Motor neuron (in vitro differentiated cells): ENCODE results near the gene NDUFAB1. TPM values are rescaled to one million over a fixed set of nuclear protein-coding genes. Genes with fewer than 3 reads are reported as not detected.
"Not testable (repeated sequence)": the region's sequence is repeated elsewhere in the genome, so short reads cannot be mapped to it uniquely, and the experiment has no call there.

ENCODE experiments used
- ATAC-seq, 8 experiments: fragments of 200-7000 bp; cut with Tn5 transposase; replicated peaks in 6 of 8; 2 replicates each; pipeline ENCODE4 v1.8.0; 2021; ENCODE audit warnings: mild to moderate bottlenecking in 8 of 8, moderate library complexity in 8 of 8
- H3K27ac ChIP-seq, 2 donors: fragments of 250-450 bp; sonication (Bioruptor Pico); 2 replicates each; pipeline ENCODE4 v1.9.0; 2021; ENCODE audit warnings: antibody characterized with exemption in 2 of 2, mild to moderate bottlenecking in 2 of 2, moderate library complexity in 1 of 2
- H3K4me1 ChIP-seq, 2 donors: fragments of 250-450 bp; sonication (Bioruptor Pico); replicated peaks in 1 of 2; 2 replicates each; pipeline ENCODE4 v1.6.1; 2021; ENCODE audit warnings: antibody characterized with exemption in 2 of 2, mild to moderate bottlenecking in 2 of 2, moderate library complexity in 1 of 2
- H3K4me3 ChIP-seq, 5 donors: fragments of 250-450 bp; sonication (Bioruptor Pico); 2 replicates each; pipeline ENCODE4 v1.9.0; 2021; ENCODE audit warnings: antibody characterized with exemption in 5 of 5, mild to moderate bottlenecking in 5 of 5, moderate library complexity in 4 of 5
- WGBS, 10 experiments: fragments of 450-650 bp; shearing (Covaris generic); methylation state at CpG; one replicate each; pipeline ENCODE4 v1.0.0; 2022; 5-methylcytosine and 5-hydroxymethylcytosine counted together
- in situ Hi-C, 9 experiments: fragments of 400-800 bp; cut with MboI; loops; one replicate each; pipeline ENCODE4 v1.15.0; 2021; ENCODE audit warnings: low sequenced_read_pairs in 9 of 9, low pct_unique_long_range_greater_than_20kb in 2 of 9; ENCODE audit not compliant: unreplicated experiment in 9 of 9
- total RNA-seq, 8 experiments: library from RNA; unstranded; fragments of 300-600 nt; gene quantifications; 2 replicates each; pipeline versions ENCODE4 v1.2.3 to v1.2.4, GENCODE V29; 2022

The NDUFAB1 gene
- total RNA-seq, 8 experiments from 2014 or later = 91.2 to 165 (median 130) TPM

DNA sequence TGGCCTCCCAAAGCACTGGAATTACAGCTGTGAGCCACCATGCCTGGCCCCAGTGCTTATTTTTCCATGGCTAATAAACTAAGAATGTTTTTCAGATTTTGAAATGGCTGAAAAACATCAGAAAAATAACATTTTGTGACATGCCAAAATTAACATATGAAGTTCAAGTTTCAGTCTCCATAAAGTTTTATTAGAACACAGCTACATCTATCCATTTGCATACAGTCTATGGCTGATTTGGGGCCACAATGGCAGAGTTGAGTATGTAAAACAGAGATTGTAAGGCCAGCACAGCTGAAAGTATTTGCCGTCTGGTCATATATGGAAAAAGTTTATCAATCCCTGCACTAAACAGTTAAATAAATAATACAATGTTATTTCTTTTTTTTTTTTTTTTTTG is 13.8 kb upstream of the NDUFAB1 start:
- Histone ChIP-seq H3K4me1 (no peaks in the 10 kb centered on the region), H3K27ac (no peak overlapping the region), H3K4me3 (no peak overlapping the region)
- 88 to 100% (median 100%) methylated on average over 1 of the region's 1 CpG; no CpG with 5 or more reads in 4 of the 10 experiments for WGBS, 10 experiments
- ATAC-seq = no peak
- in situ Hi-C loops = no loop called here

DNA sequence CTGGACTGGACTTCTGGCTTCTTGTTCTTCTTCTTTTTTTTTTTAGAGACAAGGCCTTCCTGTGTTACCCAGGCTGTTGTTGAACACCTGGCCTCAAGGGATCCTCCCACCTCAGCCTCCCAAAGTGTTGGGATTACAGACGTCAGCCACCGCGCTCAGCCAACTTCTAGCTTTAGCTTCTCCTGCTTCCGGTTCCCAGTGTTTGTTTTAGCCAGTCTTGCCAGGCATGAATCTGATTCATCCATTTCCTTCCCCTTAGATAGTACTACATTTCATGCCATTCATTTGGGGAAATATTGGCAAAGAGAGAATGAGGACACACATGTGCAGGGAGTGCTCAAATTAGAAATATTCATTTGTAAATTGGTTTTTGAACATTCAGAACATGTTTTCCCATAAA is 12.1 kb upstream of the NDUFAB1 start:
- no peak overlapping the region for H3K4me3 ChIP-seq
- no peaks in the 10 kb centered on the region for H3K4me1 ChIP-seq
- in situ Hi-C loops = no loop called here
- H3K27ac ChIP-seq = no peak overlapping the region
- ATAC-seq = peak in 3 of 8 experiments; percentile 45 to 70 (median 54)
- 60 to 100% (median 83%) methylated on average over 1 to 4 of the region's 4 CpGs; no CpG with 5 or more reads in 3 of the 10 experiments for WGBS, 10 experiments

DNA sequence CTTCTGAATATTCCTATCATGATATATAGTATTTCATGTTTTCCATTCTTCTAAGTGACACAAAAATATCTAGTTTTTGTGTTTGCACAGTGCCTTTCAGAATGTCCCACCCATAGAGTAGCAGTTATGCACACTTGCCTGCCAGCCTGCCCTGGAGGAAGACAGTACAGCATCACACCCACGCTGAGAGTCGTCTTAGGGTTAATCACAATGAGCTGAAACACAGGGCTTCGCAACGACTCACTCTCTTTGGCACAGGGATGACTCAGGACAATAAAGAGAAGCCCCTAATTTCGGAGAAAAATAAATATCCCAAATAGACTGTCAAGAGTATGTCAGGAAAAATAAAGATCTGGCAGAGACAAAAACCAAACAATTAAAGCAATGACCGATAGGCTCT is 11.6 kb upstream of the NDUFAB1 start:
- 23 to 90% (median 79%) methylated on average over 1 to 6 of the region's 6 CpGs; no CpG with 5 or more reads in 1 of the 10 experiments for WGBS, 10 experiments
- H3K4me1 ChIP-seq = no peaks in the 10 kb centered on the region
- in situ Hi-C loops = no loop called here
- no peak overlapping the region for H3K27ac ChIP-seq
- H3K4me3 ChIP-seq = no peak overlapping the region
- peak in 3 of 8 experiments; percentile 55 to 84 (median 79) for ATAC-seq

DNA sequence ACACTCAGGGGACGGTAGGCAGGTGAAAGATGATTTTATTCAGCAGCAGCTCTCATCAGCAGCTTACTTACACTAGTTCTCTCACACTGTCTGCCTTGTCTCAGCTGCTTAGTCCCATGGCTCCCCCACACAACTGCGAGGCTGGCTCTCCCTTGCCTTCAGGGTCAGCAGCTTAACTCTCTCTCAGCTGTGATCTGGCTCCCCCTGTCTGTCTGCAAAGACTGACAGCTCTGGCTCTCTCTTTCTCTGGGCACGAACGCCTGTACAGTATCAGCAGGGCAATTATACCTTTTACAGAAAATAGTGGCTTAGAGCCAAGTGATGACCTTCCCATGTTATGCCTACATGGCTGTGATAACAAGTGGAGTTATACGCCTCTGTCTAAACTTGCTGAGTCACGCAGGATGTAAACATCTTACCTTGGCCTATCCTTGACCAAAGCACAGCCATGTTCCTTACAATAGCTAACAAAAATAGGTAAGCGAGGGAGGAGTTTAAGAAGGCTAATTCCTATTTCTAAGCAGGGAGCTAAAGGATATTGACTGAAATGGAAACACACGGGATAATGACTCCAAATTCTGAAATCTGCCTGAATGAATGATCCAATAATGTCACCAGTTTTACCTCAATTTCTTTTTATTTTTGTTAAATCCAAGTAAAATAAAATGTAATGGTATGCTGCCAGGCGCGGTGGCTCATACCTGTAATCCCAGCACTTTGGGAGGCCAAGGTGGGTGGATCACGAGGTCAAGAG is 1.1 kb upstream of the NDUFAB1 start:
- 67 to 100% (median 89%) methylated on average over 2 to 8 of the region's 11 CpGs; no CpG with 5 or more reads in 1 of the 10 experiments for WGBS, 10 experiments
- H3K27ac ChIP-seq = no peak overlapping the region
- H3K4me3 ChIP-seq = no peak overlapping the region
- in situ Hi-C loops = no loop called here
- peak in 1 of 8 experiments; percentile 2 for ATAC-seq
- peaks cover 6 to 11% of the 10 kb centered on the region in 2 donors for H3K4me1 ChIP-seq

DNA sequence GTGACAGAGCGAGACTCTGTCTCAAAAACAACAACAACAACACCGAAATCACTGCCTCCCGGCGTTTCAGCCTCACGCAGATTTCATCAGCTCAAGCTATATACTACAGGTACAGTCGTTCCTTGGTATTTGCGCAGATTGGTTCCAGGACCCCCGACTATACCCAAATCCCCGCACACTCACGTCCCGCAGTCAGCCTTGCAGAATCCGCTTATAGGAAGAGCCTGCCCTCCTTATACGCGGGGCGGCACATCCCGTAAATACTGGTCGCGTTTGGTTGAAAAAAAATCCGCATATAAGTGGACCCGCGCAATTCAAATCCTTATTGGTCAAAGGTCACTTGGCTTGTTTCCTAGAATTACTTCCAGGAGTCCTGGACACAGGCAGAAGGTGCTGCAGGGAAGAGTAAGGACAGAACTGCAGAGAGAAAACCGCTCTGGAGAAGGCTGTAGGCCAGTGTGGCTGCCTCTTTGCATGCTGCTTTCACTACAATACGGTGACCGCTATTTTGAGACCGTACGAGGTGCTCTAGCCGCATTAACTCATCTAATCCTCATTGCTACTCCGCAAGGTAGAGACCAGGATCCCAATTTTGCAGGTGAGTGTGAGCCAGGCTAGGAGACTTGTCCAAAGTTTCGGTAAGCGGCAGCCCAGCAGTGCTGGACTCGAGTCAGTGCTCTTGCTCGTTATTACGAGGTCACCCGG is 718 bp downstream of the NDUFAB1 start:
- peak in 4 of 8 experiments; percentile 2 to 13 (median 10) for ATAC-seq
- H3K4me3 ChIP-seq = peak overlapping the region; percentile 67 to 99 (median 97)
- in situ Hi-C loops = no loop called here
- H3K4me1 ChIP-seq = peaks cover 6 to 11% of the 10 kb centered on the region in 2 donors
- peak overlapping the region; percentile 91 to 95 for H3K27ac ChIP-seq
- 3 to 40% (median 15%) methylated on average over 1 to 18 of the region's 34 CpGs; no CpG with 5 or more reads in 2 of the 10 experiments for WGBS, 10 experiments

DNA sequence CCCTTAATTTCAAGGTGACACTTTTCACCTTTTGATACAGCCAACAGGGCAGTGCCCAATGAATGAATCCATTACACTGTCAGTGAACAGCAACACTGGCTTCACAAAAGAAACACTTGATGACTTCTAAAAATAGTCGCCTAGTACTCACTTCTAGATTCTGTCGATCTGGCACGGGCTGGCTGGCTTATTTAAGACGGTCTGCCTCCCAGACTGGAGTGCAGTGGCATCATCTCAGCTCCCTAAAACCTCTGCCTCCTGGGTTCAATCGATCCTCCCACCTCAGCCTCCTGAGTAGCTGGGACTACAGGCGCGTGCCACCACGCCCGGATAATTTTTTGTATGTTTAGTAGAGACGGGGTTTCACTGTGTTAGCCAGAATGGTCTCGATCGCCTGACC is 1.9 kb downstream of the NDUFAB1 start:
- Histone ChIP-seq H3K27ac (no peak overlapping the region), H3K4me3 (peak overlapping the region in 1 of 5 donors; percentile 6), H3K4me1 (peaks cover 6 to 11% of the 10 kb centered on the region in 2 donors)
- in situ Hi-C loops = no loop called here
- 80 to 100% (median 97%) methylated on average over 1 to 9 of the region's 12 CpGs; no CpG with 5 or more reads in 6 of the 10 experiments for WGBS, 10 experiments
- ATAC-seq = no peak

DNA sequence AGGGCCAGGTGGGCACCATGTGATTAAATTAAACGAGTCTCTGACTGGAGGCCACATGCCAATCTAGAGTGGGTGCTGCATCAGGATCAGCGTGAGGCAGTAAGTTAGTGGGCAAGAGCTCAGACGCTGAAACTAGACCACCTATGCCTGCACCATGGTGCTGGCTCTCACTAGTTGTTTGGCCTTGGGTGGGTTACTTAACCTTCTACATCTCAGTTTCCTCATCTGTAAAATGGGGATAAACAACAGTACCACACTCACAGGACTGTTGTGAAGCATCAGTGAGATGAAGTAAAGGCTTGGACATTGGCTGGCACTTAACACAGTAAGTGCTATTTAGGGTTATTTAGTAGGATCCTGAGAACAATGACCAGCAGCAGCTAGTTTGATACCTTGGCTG is 5.9 kb downstream of the NDUFAB1 start:
- H3K4me3 ChIP-seq = no peak overlapping the region
- no peak for ATAC-seq
- in situ Hi-C loops = no loop called here
- H3K27ac ChIP-seq = no peak overlapping the region
- H3K4me1 ChIP-seq = peaks cover 6 to 10% of the 10 kb centered on the region in 2 donors
- 93 to 100% (median 100%) methylated on average over 1 to 2 of the region's 3 CpGs; no CpG with 5 or more reads in 6 of the 10 experiments for WGBS, 10 experiments

DNA sequence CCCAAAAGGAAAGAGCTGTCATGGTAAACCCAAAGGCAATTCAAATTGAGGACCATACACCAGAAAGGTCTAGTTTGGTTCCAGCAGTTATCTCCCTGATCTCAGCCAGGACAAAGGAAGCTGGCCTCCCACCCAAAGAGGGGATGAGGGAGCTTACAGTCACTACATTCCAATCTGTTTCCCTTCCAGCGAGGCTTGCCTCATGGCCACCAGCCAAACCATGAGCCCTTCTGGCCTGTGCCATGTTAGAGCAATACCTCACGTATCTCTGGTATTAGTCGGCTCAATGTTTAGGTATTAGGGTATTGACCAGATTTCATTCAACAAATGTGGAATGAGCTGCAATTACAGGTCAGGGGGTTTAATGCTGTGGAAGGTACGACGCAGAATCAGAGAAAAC is 8.4 kb downstream of the NDUFAB1 start:
- in situ Hi-C loops = no loop called here
- H3K27ac ChIP-seq = no peak overlapping the region
- ATAC-seq = no peak
- 61 to 100% (median 100%) methylated on average over 1 to 3 of the region's 5 CpGs; no CpG with 5 or more reads in 6 of the 10 experiments for WGBS, 10 experiments
- H3K4me1 ChIP-seq = no peaks in the 10 kb centered on the region
- H3K4me3 ChIP-seq = no peak overlapping the region

DNA sequence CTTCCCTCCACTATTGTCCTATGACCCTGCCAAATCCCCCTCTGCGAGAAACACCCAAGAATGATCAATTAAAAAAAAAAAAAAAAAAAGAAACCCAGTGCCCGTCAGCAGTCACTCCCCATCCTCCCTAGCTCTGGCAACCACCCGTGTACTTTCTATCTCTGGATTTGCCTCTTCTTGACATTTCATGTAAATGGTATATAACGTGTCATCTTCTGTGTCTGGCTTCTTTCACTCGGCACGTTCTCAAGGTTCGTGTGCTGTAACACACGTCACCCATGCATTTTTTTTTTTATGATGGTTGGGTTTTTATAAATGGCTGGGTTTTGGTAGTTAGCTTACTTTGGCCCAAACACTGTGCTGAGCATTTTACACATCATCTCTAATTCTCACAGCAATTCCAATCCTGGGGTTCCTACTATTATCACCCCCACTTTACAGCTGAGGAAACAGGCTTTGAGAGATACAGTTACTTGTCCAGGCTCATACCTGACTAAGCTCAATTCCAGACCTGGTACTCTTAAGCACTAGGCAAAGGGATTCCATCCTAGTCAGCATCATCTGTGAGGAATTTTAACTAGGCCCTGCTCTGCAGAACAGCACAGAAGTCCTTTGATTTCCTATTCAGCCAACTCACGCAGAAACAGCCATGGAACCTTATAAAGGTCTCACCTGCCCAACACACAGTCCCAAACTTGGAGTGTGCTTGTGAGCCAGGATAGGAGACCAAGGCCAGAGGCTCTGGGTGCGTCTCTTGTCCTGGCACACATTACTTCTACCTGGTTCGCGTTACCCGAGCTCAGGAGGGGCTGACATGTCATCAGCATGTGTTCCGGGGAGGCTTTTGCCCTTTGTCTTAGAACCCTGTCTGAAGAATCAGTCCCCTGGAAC is 11.7 kb downstream of the NDUFAB1 start:
- no peak for ATAC-seq
- in situ Hi-C loops = no loop called here
- WGBS, 10 experiments = 63 to 100% (median 92%) methylated on average over 1 to 6 of the region's 14 CpGs; no CpG with 5 or more reads in 2 of the 10 experiments
- no peak overlapping the region for H3K27ac ChIP-seq
- no peak overlapping the region for H3K4me3 ChIP-seq
- H3K4me1 ChIP-seq = no peaks in the 10 kb centered on the region

DNA sequence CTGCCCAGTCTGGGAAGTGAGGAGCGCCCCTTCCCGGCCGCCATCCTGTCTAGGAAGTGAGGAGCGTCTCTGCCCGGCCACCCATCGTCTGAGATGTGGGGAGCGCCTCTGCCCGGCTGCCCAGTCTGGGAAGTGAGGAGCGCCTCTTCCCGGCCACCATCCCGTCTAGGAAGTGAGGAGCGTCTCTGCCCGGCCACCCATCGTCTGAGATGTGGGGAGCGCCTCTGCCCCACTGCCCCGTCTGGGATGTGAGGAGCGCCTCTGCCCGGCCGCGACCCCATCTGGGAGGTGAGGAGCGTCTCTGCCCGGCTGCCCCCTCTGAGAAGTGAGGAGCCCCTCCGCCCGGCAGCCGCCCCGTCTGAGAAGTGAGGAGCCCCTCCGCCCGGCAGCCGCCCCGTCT is 12.8 kb downstream of the NDUFAB1 start:
- ATAC-seq, H3K4me1 ChIP-seq, H3K27ac ChIP-seq, in situ Hi-C loops, H3K4me3 ChIP-seq: not testable (repeated sequence)
- no CpG with 5 or more reads among the region's 30 CpGs for WGBS, 10 experiments

DNA sequence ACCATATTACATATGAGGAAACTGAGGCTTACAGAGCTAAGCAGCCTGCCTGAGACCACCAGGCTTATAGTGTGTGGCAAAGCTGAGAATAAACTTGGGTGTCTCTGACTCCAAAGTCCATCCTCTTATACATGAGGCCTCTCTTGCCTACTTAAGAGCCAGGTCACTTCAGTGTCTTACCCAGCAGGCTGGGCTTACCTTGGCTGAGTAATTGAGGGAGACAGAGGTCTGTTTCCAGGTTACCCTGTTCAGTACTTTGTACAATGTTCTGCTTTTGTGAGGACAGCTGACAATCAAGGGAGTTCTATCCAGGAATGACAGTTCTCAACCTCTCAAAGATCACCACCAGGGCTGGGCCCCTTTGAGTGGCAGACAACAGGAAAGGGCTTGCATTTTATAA is 14.4 kb downstream of the NDUFAB1 start:
- no peak overlapping the region for H3K4me3 ChIP-seq
- in situ Hi-C loops = no loop called here
- no peak overlapping the region for H3K27ac ChIP-seq
- ATAC-seq = no peak
- no peaks in the 10 kb centered on the region for H3K4me1 ChIP-seq

DNA sequence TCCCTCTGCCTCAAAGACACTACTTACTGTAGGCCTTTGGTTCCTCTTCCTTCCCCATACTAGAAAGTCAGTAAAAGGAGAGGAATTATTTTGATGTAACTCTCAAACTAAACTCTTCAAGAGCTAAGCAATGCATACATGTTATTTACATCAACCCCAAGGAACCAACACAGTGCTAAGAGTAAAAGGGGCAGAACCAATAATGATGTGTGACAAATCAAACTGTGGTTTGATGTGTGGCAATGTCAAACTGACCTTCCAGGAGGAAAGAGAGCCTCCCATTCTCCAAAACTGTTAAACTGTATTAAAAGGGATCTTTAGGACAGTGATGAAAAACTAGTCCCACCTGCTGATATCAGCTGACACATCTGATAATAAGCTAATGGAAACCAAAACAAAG is 15.7 kb downstream of the NDUFAB1 start:
- H3K4me1 ChIP-seq = no peaks in the 10 kb centered on the region
- ATAC-seq = no peak
- H3K27ac ChIP-seq = no peak overlapping the region
- H3K4me3 ChIP-seq = no peak overlapping the region
- in situ Hi-C loops = no loop called here

DNA sequence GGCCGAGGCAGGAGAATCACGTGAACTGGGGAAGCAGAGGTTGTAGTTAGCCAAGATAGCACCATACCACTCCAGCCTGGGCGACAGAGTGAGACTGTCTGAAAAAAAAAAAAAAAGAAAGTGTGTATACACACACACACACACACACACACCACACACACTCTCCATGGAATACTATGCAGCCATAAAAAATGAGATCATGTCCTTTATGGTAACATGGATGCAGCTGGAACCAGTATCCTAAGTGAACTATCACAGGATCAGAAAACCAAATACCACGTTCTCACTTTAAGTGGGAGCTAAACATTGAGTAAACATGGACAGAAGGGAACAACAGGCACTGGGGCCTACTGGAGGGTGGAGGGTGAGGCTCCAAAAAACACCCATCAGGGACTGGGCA is 16.7 kb downstream of the NDUFAB1 start:
- ATAC-seq = no peak
- in situ Hi-C loops = no loop called here
- H3K4me3 ChIP-seq = no peak overlapping the region
- WGBS, 10 experiments = 80 to 100% (median 97%) methylated on average over 1 to 4 of the region's 4 CpGs; no CpG with 5 or more reads in 4 of the 10 experiments
- H3K4me1 ChIP-seq = no peaks in the 10 kb centered on the region
- H3K27ac ChIP-seq = no peak overlapping the region
